Measurements from ENCODE around the gene JPT1. TPM values are rescaled to one million over a fixed set of nuclear protein-coding genes. Genes with fewer than 3 reads are reported as not detected.

JPT1 gene
- total RNA-seq, 1 experiment from 2014 or later, result 448 TPM

GRCh38 chr17:75152922-75153779 lies 1.2 kb downstream of the JPT1 start:
- ATAC-seq (peak; percentile 34), DNase-seq (ENCODE audit: low read depth, low spot score) (no peak)
- peaks cover 16% of the 10 kb centered on the region for H3K36me3 ChIP-seq (ENCODE audit: control insufficient read depth, insufficient read depth, low read length)
- in situ Hi-C loops (cut with HindIII; ENCODE audit: low pct_unique_long_range_greater_than_20kb, low sequenced_read_pairs), result no loop called here
- no peaks in the 10 kb centered on the region for H3K27me3 ChIP-seq (ENCODE audit: control insufficient read depth, insufficient read depth, low read length)
- intact Hi-C loops (cut with micrococcal nuclease; ENCODE audit: unreplicated experiment), result no loop called here
- ChIA-PET CTCF (no interaction called here), POLR2A (no interaction called here)
- H3K4me1 ChIP-seq (ENCODE audit: control insufficient read depth, insufficient read depth, low read length), result peaks cover 14% of the 10 kb centered on the region
- peak overlapping the region; percentile 92 for H3K27ac ChIP-seq (ENCODE audit: low read length)
- peak; percentile 33; the same call in 1 of the 2 replicates for TF ChIP-seq SIN3A (IDR thresholded peaks at IDR 0.05; ENCODE audit: borderline replicate concordance, insufficient read depth, low read depth, low read length)
- TF ChIP-seq, protein P1, sequence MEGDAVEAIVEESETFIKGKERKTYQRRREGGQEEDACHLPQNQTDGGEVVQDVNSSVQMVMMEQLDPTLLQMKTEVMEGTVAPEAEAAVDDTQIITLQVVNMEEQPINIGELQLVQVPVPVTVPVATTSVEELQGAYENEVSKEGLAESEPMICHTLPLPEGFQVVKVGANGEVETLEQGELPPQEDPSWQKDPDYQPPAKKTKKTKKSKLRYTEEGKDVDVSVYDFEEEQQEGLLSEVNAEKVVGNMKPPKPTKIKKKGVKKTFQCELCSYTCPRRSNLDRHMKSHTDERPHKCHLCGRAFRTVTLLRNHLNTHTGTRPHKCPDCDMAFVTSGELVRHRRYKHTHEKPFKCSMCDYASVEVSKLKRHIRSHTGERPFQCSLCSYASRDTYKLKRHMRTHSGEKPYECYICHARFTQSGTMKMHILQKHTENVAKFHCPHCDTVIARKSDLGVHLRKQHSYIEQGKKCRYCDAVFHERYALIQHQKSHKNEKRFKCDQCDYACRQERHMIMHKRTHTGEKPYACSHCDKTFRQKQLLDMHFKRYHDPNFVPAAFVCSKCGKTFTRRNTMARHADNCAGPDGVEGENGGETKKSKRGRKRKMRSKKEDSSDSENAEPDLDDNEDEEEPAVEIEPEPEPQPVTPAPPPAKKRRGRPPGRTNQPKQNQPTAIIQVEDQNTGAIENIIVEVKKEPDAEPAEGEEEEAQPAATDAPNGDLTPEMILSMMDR (IDR thresholded peaks at IDR 0.05), result no peak
- H3K4me3 ChIP-seq (ENCODE audit: low read depth in 2 of 2, low read length in 2 of 2), result peak overlapping the region; percentile 84 to 85
- BruUV-seq (replicated peaks), result no TSS peak
- H3K9me3 ChIP-seq (ENCODE audit: control insufficient read depth, insufficient read depth, low read depth, low read length), result no peaks in the 10 kb centered on the region

GRCh38 chr17:75152523-75152921 lies 1.8 kb downstream of the JPT1 start:
- H3K4me3 ChIP-seq (ENCODE audit: low read depth in 2 of 2, low read length in 2 of 2), result peak overlapping the region; percentile 84 to 85
- no peak for DNase-seq (ENCODE audit: low read depth, low spot score)
- in situ Hi-C loops (cut with HindIII; ENCODE audit: low pct_unique_long_range_greater_than_20kb, low sequenced_read_pairs) (no loop called here), intact Hi-C loops (cut with micrococcal nuclease; ENCODE audit: unreplicated experiment) (no loop called here)
- ATAC-seq, result no peak
- H3K36me3 ChIP-seq (ENCODE audit: control insufficient read depth, insufficient read depth, low read length), result peaks cover 19% of the 10 kb centered on the region
- POLR2A ChIA-PET, result no interaction called here
- H3K9me3 ChIP-seq (ENCODE audit: control insufficient read depth, insufficient read depth, low read depth, low read length), result no peaks in the 10 kb centered on the region
- no peaks in the 10 kb centered on the region for H3K27me3 ChIP-seq (ENCODE audit: control insufficient read depth, insufficient read depth, low read length)
- TF ChIP-seq POLR2AphosphoS5 (IDR thresholded peaks at IDR 0.05; ENCODE audit: low read depth, low read length) (no peak), SIN3A (IDR thresholded peaks at IDR 0.05; ENCODE audit: borderline replicate concordance, insufficient read depth, low read depth, low read length) (0 out of 2 replicates have a peak, but pooled peaks have one; percentile 2)
- peaks cover 12% of the 10 kb centered on the region for H3K4me1 ChIP-seq (ENCODE audit: control insufficient read depth, insufficient read depth, low read length)
- BruUV-seq (replicated peaks), result TSS peak; percentile 84
- CTCF ChIA-PET, result no interaction called here
- peak overlapping the region; percentile 92 for H3K27ac ChIP-seq (ENCODE audit: low read length)

GRCh38 chr17:75151930-75152329 lies 2.4 kb downstream of the JPT1 start:
- Histone ChIP-seq H3K27ac (ENCODE audit: low read length) (peak overlapping the region; percentile 92), H3K4me1 (ENCODE audit: control insufficient read depth, insufficient read depth, low read length) (peaks cover 11% of the 10 kb centered on the region), H3K27me3 (ENCODE audit: control insufficient read depth, insufficient read depth, low read length) (no peaks in the 10 kb centered on the region), H3K4me3 (ENCODE audit: low read depth in 2 of 2, low read length in 2 of 2) (peak overlapping the region; percentile 84 to 85), H3K36me3 (ENCODE audit: control insufficient read depth, insufficient read depth, low read length) (peaks cover 24% of the 10 kb centered on the region), H3K9me3 (ENCODE audit: control insufficient read depth, insufficient read depth, low read depth, low read length) (no peaks in the 10 kb centered on the region)
- no peak for DNase-seq (ENCODE audit: low read depth, low spot score)
- ChIA-PET CTCF (no interaction called here), POLR2A (interaction anchor here (0.6 kb wide), 1 partner anchor 20 kb away, joined by 15 read pairs; no protein-coding TSS in a partner anchor)
- intact Hi-C loops (cut with micrococcal nuclease; ENCODE audit: unreplicated experiment), result no loop called here
- no peak for ATAC-seq
- TF ChIP-seq, protein P1 (IDR thresholded peaks at IDR 0.05), result no peak
- no peak for TF ChIP-seq SIN3A (IDR thresholded peaks at IDR 0.05; ENCODE audit: borderline replicate concordance, insufficient read depth, low read depth, low read length)
- no peak for TF ChIP-seq TCF7L2 (IDR thresholded peaks at IDR 0.05; ENCODE audit: low read depth, low read length)
- TF ChIP-seq REST (IDR thresholded peaks at IDR 0.05; ENCODE audit: insufficient read depth in 1 of 2, low read depth in 2 of 2, low read length in 1 of 2), result no peak
- no peak for TF ChIP-seq POLR2AphosphoS5 (IDR thresholded peaks at IDR 0.05; ENCODE audit: low read depth, low read length)
- in situ Hi-C loops (cut with HindIII; ENCODE audit: low pct_unique_long_range_greater_than_20kb, low sequenced_read_pairs), result no loop called here
- no TSS peak for BruUV-seq (replicated peaks)

All from Panc1 (cell line).